HuH-7 (cell line): ENCODE data around the gene RPL34.
"Not testable (repeated sequence)": the region's sequence is repeated elsewhere in the genome, so short reads cannot be mapped to it uniquely, and the experiment has no call there.

Experiments
- DNase-seq: peaks from one replicate; pipeline ENCODE4 v3.0.0; 2011; ENCODE audit warnings: low spot score

Gene RPL34

GRCh38 chr4:108620101-108620932 is at the start of gene RPL34:
RPL34 (plus strand) TSS chr4:108620576; CDS start chr4:108621960, 1,384 bp downstream.
- DNase-seq = peak; percentile 60

GRCh38 chr4:108570993-108571569 is 49.3 kb upstream of the RPL34 start:
- no peak for DNase-seq

- DNase-seq = no peak
These were observed 46.0 kb upstream of the RPL34 start for GRCh38 chr4:108574402-108574801.

GRCh38 chr4:108581083-108581482 is 39.3 kb upstream of the RPL34 start:
- no peak for DNase-seq

GRCh38 chr4:108586778-108587177 is 33.6 kb upstream of the RPL34 start:
- no peak for DNase-seq

GRCh38 chr4:108588878-108589277 is 31.5 kb upstream of the RPL34 start:
- no peak for DNase-seq

- DNase-seq = no peak
These were observed 30.4 kb upstream of the RPL34 start for GRCh38 chr4:108589961-108590360.

- no peak for DNase-seq
These were observed 29.6 kb upstream of the RPL34 start for GRCh38 chr4:108590776-108591175.

GRCh38 chr4:108592674-108592986 is 27.7 kb upstream of the RPL34 start:
- no peak for DNase-seq

- DNase-seq = not testable (repeated sequence)
These were observed 26.1 kb upstream of the RPL34 start for GRCh38 chr4:108594296-108594695.

- no peak for DNase-seq
These were observed 24.0 kb upstream of the RPL34 start for GRCh38 chr4:108596344-108596743.

GRCh38 chr4:108601106-108601505 is 19.3 kb upstream of the RPL34 start:
- no peak for DNase-seq

- no peak for DNase-seq
These were observed 18.8 kb upstream of the RPL34 start for GRCh38 chr4:108601532-108601931.

GRCh38 chr4:108602163-108602562 is 18.2 kb upstream of the RPL34 start:
- DNase-seq = no peak

GRCh38 chr4:108607079-108607815 is 13.1 kb upstream of the RPL34 start:
- no peak for DNase-seq

GRCh38 chr4:108611365-108611764 is 9.0 kb upstream of the RPL34 start:
- no peak for DNase-seq

- DNase-seq = no peak
These were observed 8.0 kb upstream of the RPL34 start for GRCh38 chr4:108612365-108612764.

- DNase-seq = no peak
These were observed 840 bp upstream of the RPL34 start for GRCh38 chr4:108619372-108620100.

- DNase-seq = no peak
These were observed 843 bp downstream of the RPL34 start for GRCh38 chr4:108620933-108621905.

- DNase-seq = no peak
These were observed 1.6 kb downstream of the RPL34 start for GRCh38 chr4:108622022-108622421.

GRCh38 chr4:108622828-108623227 is 2.5 kb downstream of the RPL34 start:
- no peak for DNase-seq
